Measurements from ENCODE around the gene KLHL7.

KLHL7 gene

DNA sequence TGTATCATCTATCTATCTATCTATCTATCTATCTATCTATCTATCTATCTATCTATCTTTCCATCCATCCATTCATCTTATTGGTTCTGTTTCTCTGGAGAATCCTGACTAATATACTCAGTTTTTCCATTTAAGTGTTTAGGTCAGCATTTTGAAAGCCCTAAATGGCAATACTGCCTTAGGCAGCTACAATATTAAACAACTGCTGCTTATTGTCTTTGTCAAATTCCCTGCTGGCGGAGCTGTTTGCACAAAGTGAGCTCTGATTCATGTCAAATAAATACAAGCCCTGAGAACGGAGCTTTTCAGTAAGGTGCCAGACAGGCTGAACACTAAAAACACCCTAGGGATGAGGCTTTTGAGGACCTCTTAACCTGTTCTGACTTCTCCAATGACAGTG, 7.1 kb upstream of the KLHL7 start:
- Histone ChIP-seq H3K79me2 (ENCODE audit: insufficient read depth, low read length) (no peaks in the 10 kb centered on the region), H2AFZ (ENCODE audit: low read depth, low read length) (no peak overlapping the region), H3K9ac (ENCODE audit: low read depth, low read length) (no peak overlapping the region), H3K36me3 (ENCODE audit: insufficient read depth, low read length) (no peaks in the 10 kb centered on the region), H3K9me3 (ENCODE audit: insufficient read depth, low read length, severe bottlenecking) (peaks cover 4% of the 10 kb centered on the region), H3K4me1 (ENCODE audit: insufficient read depth, low read length) (no peaks in the 10 kb centered on the region), H4K20me1 (ENCODE audit: insufficient read depth, low read length) (no peaks in the 10 kb centered on the region), H3K4me2 (ENCODE audit: insufficient read depth, low read length) (no peak overlapping the region), H3K4me3 (ENCODE audit: low read depth in 1 of 2, low read length in 2 of 2) (no peak overlapping the region), H3K27me3 (ENCODE audit: insufficient read depth, low read length, poor library complexity) (no peaks in the 10 kb centered on the region), H3K27ac (ENCODE audit: low read length) (no peak overlapping the region)
- DNase-seq (no peak), ATAC-seq (ENCODE audit: insufficient read depth, low read depth) (no peak)
- TF ChIP-seq, protein P1, sequence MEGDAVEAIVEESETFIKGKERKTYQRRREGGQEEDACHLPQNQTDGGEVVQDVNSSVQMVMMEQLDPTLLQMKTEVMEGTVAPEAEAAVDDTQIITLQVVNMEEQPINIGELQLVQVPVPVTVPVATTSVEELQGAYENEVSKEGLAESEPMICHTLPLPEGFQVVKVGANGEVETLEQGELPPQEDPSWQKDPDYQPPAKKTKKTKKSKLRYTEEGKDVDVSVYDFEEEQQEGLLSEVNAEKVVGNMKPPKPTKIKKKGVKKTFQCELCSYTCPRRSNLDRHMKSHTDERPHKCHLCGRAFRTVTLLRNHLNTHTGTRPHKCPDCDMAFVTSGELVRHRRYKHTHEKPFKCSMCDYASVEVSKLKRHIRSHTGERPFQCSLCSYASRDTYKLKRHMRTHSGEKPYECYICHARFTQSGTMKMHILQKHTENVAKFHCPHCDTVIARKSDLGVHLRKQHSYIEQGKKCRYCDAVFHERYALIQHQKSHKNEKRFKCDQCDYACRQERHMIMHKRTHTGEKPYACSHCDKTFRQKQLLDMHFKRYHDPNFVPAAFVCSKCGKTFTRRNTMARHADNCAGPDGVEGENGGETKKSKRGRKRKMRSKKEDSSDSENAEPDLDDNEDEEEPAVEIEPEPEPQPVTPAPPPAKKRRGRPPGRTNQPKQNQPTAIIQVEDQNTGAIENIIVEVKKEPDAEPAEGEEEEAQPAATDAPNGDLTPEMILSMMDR (IDR thresholded peaks at IDR 0.05; ENCODE audit: borderline replicate concordance, extremely low read depth, low read length, poor library complexity, severe bottlenecking): no peak
- no peak for TF ChIP-seq EZH2 (IDR thresholded peaks at IDR 0.05; ENCODE audit: borderline replicate concordance, low read depth, low read length, severe bottlenecking)

DNA sequence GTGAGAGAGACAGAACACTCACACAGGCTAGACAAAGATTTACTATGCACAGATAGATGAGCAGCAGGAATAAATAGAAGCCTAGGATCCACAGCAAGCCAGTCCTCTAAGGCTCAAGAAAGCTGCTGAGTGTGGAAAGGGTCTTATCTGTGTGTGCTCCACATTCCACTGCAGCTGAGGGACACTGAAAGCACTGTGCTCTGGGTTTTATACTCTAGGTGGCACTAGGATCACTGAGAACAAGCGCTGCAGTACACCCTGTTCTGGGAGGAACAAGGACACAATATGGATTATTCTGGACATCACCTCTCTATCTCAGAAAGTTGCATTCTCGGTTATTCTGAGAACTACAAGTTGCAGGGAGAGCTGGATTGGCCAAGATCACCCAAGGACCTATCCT, 4.9 kb upstream of the KLHL7 start:
- no peak overlapping the region for H3K4me3 ChIP-seq (ENCODE audit: low read depth in 1 of 2, low read length in 2 of 2)
- no peak overlapping the region for H3K27ac ChIP-seq (ENCODE audit: low read length)
- no peak for DNase-seq
- H3K36me3 ChIP-seq (ENCODE audit: insufficient read depth, low read length): no peaks in the 10 kb centered on the region; the same call in 1 of the 2 replicates
- peaks cover 10% of the 10 kb centered on the region for H3K4me1 ChIP-seq (ENCODE audit: insufficient read depth, low read length)
- no peak overlapping the region for H2AFZ ChIP-seq (ENCODE audit: low read depth, low read length)
- H4K20me1 ChIP-seq (ENCODE audit: insufficient read depth, low read length): no peaks in the 10 kb centered on the region
- H3K9ac ChIP-seq (ENCODE audit: low read depth, low read length): no peak overlapping the region
- peaks cover 4% of the 10 kb centered on the region; the same call in 1 of the 2 replicates for H3K79me2 ChIP-seq (ENCODE audit: insufficient read depth, low read length)
- no peak overlapping the region for H3K4me2 ChIP-seq (ENCODE audit: insufficient read depth, low read length)
- TF ChIP-seq, protein P1 (IDR thresholded peaks at IDR 0.05; ENCODE audit: borderline replicate concordance, extremely low read depth, low read length, poor library complexity, severe bottlenecking): no peak
- no peak for TF ChIP-seq EZH2 (IDR thresholded peaks at IDR 0.05; ENCODE audit: borderline replicate concordance, low read depth, low read length, severe bottlenecking)
- no peaks in the 10 kb centered on the region for H3K27me3 ChIP-seq (ENCODE audit: insufficient read depth, low read length, poor library complexity)
- no peak for ATAC-seq (ENCODE audit: insufficient read depth, low read depth)
- peaks cover 4% of the 10 kb centered on the region for H3K9me3 ChIP-seq (ENCODE audit: insufficient read depth, low read length, severe bottlenecking)

DNA sequence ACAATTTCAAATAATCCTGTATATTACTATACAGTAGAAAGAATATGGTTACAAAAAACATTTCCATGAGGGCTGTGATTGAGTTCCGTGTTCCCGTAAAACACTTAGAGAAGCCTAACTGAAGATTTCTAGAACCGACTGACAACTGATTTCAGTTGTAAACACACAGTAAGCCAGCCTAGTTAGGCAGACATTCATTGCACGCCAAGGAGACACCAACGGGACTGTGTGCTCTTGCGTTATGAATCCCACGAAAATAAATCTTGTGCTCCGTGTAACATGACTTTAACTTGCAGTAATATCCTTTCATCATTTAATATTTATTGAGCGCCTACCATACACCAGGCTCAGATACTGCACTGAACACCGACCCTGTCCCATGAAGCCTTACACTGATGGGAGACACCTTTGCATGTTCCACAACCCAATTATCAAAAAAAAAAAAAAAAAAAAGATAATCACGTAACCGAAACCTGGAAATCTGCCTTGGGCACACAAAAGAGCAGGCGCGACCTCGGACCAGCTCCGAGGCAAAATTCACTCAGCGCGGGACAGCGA, 420 bp upstream of the KLHL7 start:
- no peaks in the 10 kb centered on the region for H3K27me3 ChIP-seq (ENCODE audit: insufficient read depth, low read length, poor library complexity)
- peak overlapping the region; percentile 97 for H2AFZ ChIP-seq (ENCODE audit: low read depth, low read length)
- H3K4me1 ChIP-seq (ENCODE audit: insufficient read depth, low read length): peaks cover 36% of the 10 kb centered on the region
- H3K4me2 ChIP-seq (ENCODE audit: insufficient read depth, low read length): peak overlapping the region; percentile 74
- no peaks in the 10 kb centered on the region; the same call in 1 of the 2 replicates for H3K36me3 ChIP-seq (ENCODE audit: insufficient read depth, low read length)
- DNase-seq: no peak
- TF ChIP-seq, protein P1 (IDR thresholded peaks at IDR 0.05; ENCODE audit: borderline replicate concordance, extremely low read depth, low read length, poor library complexity, severe bottlenecking): no peak
- TF ChIP-seq EZH2 (IDR thresholded peaks at IDR 0.05; ENCODE audit: borderline replicate concordance, low read depth, low read length, severe bottlenecking): no peak
- ATAC-seq (ENCODE audit: insufficient read depth, low read depth): peak; percentile 15; the same call in 2 of the 3 replicates
- peak overlapping the region; percentile 78 for H3K27ac ChIP-seq (ENCODE audit: low read length)
- H3K9ac ChIP-seq (ENCODE audit: low read depth, low read length): peak overlapping the region; percentile 76
- H4K20me1 ChIP-seq (ENCODE audit: insufficient read depth, low read length): no peaks in the 10 kb centered on the region; the same call in 1 of the 2 replicates
- peaks cover 39% of the 10 kb centered on the region for H3K79me2 ChIP-seq (ENCODE audit: insufficient read depth, low read length)
- H3K9me3 ChIP-seq (ENCODE audit: insufficient read depth, low read length, severe bottlenecking): peaks cover 4% of the 10 kb centered on the region
- H3K4me3 ChIP-seq (ENCODE audit: low read depth in 1 of 2, low read length in 2 of 2): peak overlapping the region; percentile 95 to 97

Measured in DND-41 (cell line).